ENCODE results near the gene PAH. TPM values are rescaled to one million over a fixed set of nuclear protein-coding genes. Genes with fewer than 3 reads are reported as not detected.

Gene PAH
- total RNA-seq = not detected in 2 replicates

DNA sequence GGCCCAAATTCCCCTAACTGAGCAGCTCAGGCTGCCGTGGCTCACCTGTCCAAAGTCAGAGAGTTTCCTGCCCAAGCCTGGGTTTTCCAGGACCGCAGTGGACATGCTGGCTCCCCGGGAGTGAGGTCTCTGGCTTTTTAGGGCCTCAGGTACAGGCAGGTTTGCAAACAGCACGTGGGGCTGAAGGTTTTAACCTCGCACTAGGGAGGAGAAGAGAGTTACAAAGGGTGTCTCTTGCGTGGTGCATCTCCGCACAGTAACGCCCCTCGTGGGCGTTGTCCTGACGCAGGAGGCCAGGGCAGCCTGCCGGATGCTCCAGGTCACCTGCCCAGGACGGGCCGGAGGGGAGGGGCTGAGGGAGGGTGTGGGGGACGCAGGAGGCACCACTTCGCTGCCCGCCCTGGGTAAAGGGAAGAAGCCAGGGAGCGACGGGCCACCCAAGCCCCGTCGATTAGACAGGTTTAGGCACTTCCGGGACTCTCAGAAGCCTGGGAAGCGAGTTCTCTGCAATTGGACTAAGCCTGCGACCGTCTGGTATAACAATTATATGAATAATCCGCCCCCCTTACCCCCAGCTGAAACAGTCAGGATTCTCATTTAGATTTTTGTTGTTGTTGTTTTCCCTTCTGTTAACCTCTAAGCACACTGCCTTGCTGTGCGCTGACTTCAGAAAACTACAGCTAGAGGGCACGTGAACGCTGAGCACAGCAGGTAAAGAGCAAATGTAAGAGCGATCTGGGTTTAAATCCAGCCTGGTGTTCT is at the start of gene PAH:
Gene PAH (minus strand): TSS at position 219 of the 762 bp plus-strand sequence. CDS start 114 bp downstream, at position 105.

DNA sequence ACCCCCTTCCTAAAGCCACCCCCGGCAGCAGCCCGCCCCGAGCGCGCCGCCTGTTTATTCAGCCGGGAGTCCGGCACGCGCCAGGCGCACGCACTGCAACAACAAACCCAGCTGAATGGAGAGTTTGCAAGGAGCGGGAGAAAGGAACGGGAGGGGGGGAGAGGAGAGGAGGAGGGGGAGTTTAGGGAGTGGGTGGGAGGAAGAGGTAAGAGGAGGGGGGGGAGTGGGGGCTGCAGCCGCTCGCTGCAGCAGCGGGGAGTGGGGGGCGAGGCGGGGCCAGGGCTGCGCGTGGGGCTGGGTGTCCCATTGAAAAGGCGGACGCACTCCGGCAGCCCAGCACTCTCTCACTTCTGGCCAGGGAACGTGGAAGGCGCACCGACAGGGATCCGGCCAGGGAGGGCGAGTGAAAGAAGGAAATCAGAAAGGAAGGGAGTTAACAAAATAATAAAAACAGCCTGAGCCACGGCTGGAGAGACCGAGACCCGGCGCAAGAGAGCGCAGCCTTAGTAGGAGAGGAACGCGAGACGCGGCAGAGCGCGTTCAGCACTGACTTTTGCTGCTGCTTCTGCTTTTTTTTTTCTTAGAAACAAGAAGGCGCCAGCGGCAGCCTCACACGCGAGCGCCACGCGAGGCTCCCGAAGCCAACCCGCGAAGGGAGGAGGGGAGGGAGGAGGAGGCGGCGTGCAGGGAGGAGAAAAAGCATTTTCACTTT is 40.5 kb upstream of the PAH start, which contains the start of gene ASCL1:
Gene ASCL1 (plus strand): TSS at position 336 of the 712 bp plus-strand sequence. CDS start 571 bp downstream, outside the sequence.

Other genes with a start within 250 kb of the PAH start
- gene ASCL1, start 40.4 kb upstream of the PAH start, total RNA-seq = not detected in 2 replicates